Neural cell (in vitro differentiated cells): ENCODE data around the gene LETM1. TPM values are rescaled to one million over a fixed set of nuclear protein-coding genes. Genes with fewer than 3 reads are reported as not detected.

Experiments
- H2AFZ ChIP-seq: fragments of 200-600, 300-800 bp; sonication (generic), shearing (Covaris generic); 2 replicates; pipeline ENCODE4 v1.6.0; 2014; ENCODE audit warnings: low read depth, mild to moderate bottlenecking, antibody characterized with exemption, low read length, moderate library complexity
- H3F3A ChIP-seq: fragments of 200-600 bp; shearing (Covaris generic); 2 replicates; pipeline ENCODE4 v1.6.1; 2016; ENCODE audit warnings: mild to moderate bottlenecking, moderate library complexity, mixed read lengths, antibody characterized with exemption, low read length; ENCODE audit not compliant: insufficient read depth, poor library complexity, severe bottlenecking
- H3K27ac ChIP-seq: fragments of 200-600, 300-800 bp; sonication (generic), shearing (Covaris generic); 2 replicates; pipeline ENCODE4 v1.5.1; 2014; ENCODE audit warnings: mild to moderate bottlenecking, low read length, moderate library complexity
- H3K27me3 ChIP-seq: fragments of 300-800, 200-600 bp; sonication (generic), shearing (Covaris generic); 2 replicates; pipeline ENCODE4 v1.6.0; 2014; ENCODE audit warnings: mild to moderate bottlenecking, low read depth, low read length, moderate library complexity; ENCODE audit not compliant: insufficient read depth
- H3K36me3 ChIP-seq: fragments of 300-800, 200-600 bp; sonication (generic), shearing (Covaris generic); 2 replicates; pipeline ENCODE4 v1.5.1; 2014; ENCODE audit warnings: mild to moderate bottlenecking, antibody characterized with exemption, low read length, moderate library complexity; ENCODE audit not compliant: insufficient read depth
- H3K4me2 ChIP-seq: fragments of 300-800, 200-600 bp; sonication (generic), shearing (Covaris generic); 2 replicates; pipeline ENCODE4 v1.6.0; 2014; ENCODE audit warnings: mild to moderate bottlenecking, low read length
- H3K4me3 ChIP-seq: fragments of 300-800, 200-600 bp; sonication (generic), shearing (Covaris generic); 2 replicates; pipeline ENCODE4 v1.5.1; 2014; ENCODE audit warnings: mild to moderate bottlenecking, low read length, moderate library complexity
- H3K79me2 ChIP-seq: fragments of 200-600 bp; shearing (Covaris generic); replicated peaks from 2 replicates; pipeline ENCODE4 v1.6.0; 2014; ENCODE audit warnings: mild to moderate bottlenecking, low read length, moderate library complexity; ENCODE audit not compliant: insufficient read depth
- H3K9ac ChIP-seq: fragments of 300-800, 200-600 bp; sonication (generic), shearing (Covaris generic); 2 replicates; pipeline ENCODE4 v1.6.1; 2016; ENCODE audit warnings: mild to moderate bottlenecking, low read length, mixed read lengths
- H3K9me2 ChIP-seq: fragments of 200-600 bp; shearing (Covaris generic); 2 replicates; pipeline ENCODE4 v1.6.1; 2016; ENCODE audit warnings: mild to moderate bottlenecking, low read length, mixed read lengths; ENCODE audit not compliant: insufficient read depth
- H3K9me3 ChIP-seq: fragments of 200-600, 300-800 bp; sonication (generic), shearing (Covaris generic); 2 replicates; pipeline ENCODE4 v1.6.1; 2016; ENCODE audit warnings: mild to moderate bottlenecking, mixed run types, low read length, moderate library complexity, mixed read lengths
- H4K20me1 ChIP-seq: fragments of 200-600 bp; shearing (Covaris generic); 2 replicates; pipeline ENCODE4 v1.6.1; 2016; ENCODE audit warnings: mild to moderate bottlenecking, mixed run types; ENCODE audit not compliant: insufficient read depth
- CTCF ChIP-seq: fragments of 450-650 bp; IDR thresholded peaks from 2 replicates; pipeline ENCODE4 v1.5.1; 2014; ENCODE audit warnings: antibody characterized with exemption, mild to moderate bottlenecking, moderate library complexity; ENCODE audit not compliant: poor library complexity, severe bottlenecking
- EP300 ChIP-seq: fragments of 450-650 bp; conservative IDR thresholded peaks from 2 replicates; pipeline ENCODE4 v1.6.1; 2014; ENCODE audit warnings: antibody characterized with exemption, mild to moderate bottlenecking, moderate library complexity; ENCODE audit not compliant: poor library complexity, severe bottlenecking
- EZH2 ChIP-seq: fragments of 200-600, 300-800 bp; shearing (Covaris generic), sonication (generic); IDR thresholded peaks from 2 replicates; pipeline ENCODE4 v1.6.1; 2014; ENCODE audit warnings: antibody characterized with exemption, low read length, borderline replicate concordance, mild to moderate bottlenecking; ENCODE audit not compliant: insufficient read depth, poor library complexity, severe bottlenecking
- MXI1 ChIP-seq: fragments of 450-650 bp; conservative IDR thresholded peaks from 2 replicates; pipeline ENCODE4 v1.6.1; 2014; ENCODE audit warnings: antibody characterized with exemption, mild to moderate bottlenecking; ENCODE audit not compliant: poor library complexity, severe bottlenecking
- POLR2AphosphoS5 ChIP-seq: IDR thresholded peaks from 2 replicates; pipeline ENCODE4 v1.6.1; 2012
- RAD21 ChIP-seq: fragments of 450-650 bp; conservative IDR thresholded peaks from 2 replicates; pipeline ENCODE4 v1.6.1; 2014; ENCODE audit warnings: antibody characterized with exemption, mild to moderate bottlenecking, moderate library complexity
- REST ChIP-seq: IDR thresholded peaks from 2 replicates; pipeline ENCODE4 v1.6.1; 2012; ENCODE audit warnings: borderline replicate concordance
- SMC3 ChIP-seq: fragments of 450-650 bp; conservative IDR thresholded peaks from 2 replicates; pipeline ENCODE4 v1.6.1; 2014; ENCODE audit warnings: antibody characterized with exemption, mild to moderate bottlenecking, moderate library complexity; ENCODE audit not compliant: poor library complexity
- TAF1 ChIP-seq: IDR thresholded peaks from 2 replicates; pipeline ENCODE4 v1.6.1; 2012; ENCODE audit warnings: low read depth
- polyA plus RNA-seq: library from polyadenylated mRNA; depleted of rRNA; stranded (reverse); fragments of >200 nt; gene quantifications from 2 replicates; pipeline ENCODE4 v1.2.3, GENCODE V29; 2014

LETM1 gene
- polyA plus RNA-seq, 1 donor from 2014 or later, result 38.9 TPM

GRCh38 chr4:1834047-1834775, 21.7 kb downstream of the LETM1 start:
- H3K9ac ChIP-seq, result no peak overlapping the region
- H3K36me3 ChIP-seq, result peaks cover 5% of the 10 kb centered on the region
- TF ChIP-seq REST (no peak), SMC3 (no peak), MXI1 (no peak), RAD21 (no peak), EP300 (no peak), EZH2 (no peak), TAF1 (no peak), CTCF (no peak), POLR2AphosphoS5 (no peak)
- H3K27me3 ChIP-seq, result no peaks in the 10 kb centered on the region
- H3K4me2 ChIP-seq, result no peak overlapping the region
- no peaks in the 10 kb centered on the region for H3K9me2 ChIP-seq
- H4K20me1 ChIP-seq, result no peaks in the 10 kb centered on the region
- no peaks in the 10 kb centered on the region for H3K9me3 ChIP-seq
- H3K4me3 ChIP-seq, result no peak overlapping the region
- no peak overlapping the region for H3K27ac ChIP-seq
- no peaks in the 10 kb centered on the region for H3K79me2 ChIP-seq
- no peaks in the 10 kb centered on the region for H3F3A ChIP-seq
- H2AFZ ChIP-seq, result no peak overlapping the region

- no peaks in the 10 kb centered on the region for H3K27me3 ChIP-seq
- H4K20me1 ChIP-seq, result no peaks in the 10 kb centered on the region
- TF ChIP-seq CTCF, result no peak
- no peak for TF ChIP-seq REST
- no peak for TF ChIP-seq RAD21
- no peak for TF ChIP-seq EZH2
- no peak for TF ChIP-seq TAF1
- TF ChIP-seq EP300, result no peak
- TF ChIP-seq POLR2AphosphoS5, result no peak
- no peak for TF ChIP-seq SMC3
- no peak for TF ChIP-seq MXI1
- no peak overlapping the region for H3K9ac ChIP-seq
- H3K9me3 ChIP-seq, result no peaks in the 10 kb centered on the region
- no peak overlapping the region for H3K27ac ChIP-seq
- H3K79me2 ChIP-seq, result no peaks in the 10 kb centered on the region
- H3K36me3 ChIP-seq, result peaks cover 5% of the 10 kb centered on the region
- no peak overlapping the region for H2AFZ ChIP-seq
- no peaks in the 10 kb centered on the region for H3F3A ChIP-seq
- no peak overlapping the region for H3K4me2 ChIP-seq
- no peak overlapping the region for H3K4me3 ChIP-seq
- H3K9me2 ChIP-seq, result no peaks in the 10 kb centered on the region
Observed at GRCh38 chr4:1833307-1834046, 22.5 kb downstream of the LETM1 start.
